HEK293 (cell line): ENCODE data around the gene COL5A1.

Experiments used
- CTCF ChIA-PET: fragments of 350-600 bp; formaldehyde crosslinking; extraction: SDS; loops from one replicate; lab custom pipeline; 2021; ENCODE audit warnings: antibody characterized with exemption; lab: Yijun Ruan, JAX
- POLR2A ChIA-PET: fragments of 300-600 bp; formaldehyde crosslinking; extraction: SDS; loops from one replicate; lab custom pipeline; 2020; ENCODE audit warnings: antibody characterized with exemption, inconsistent platforms; lab: Yijun Ruan, JAX
- H3K27ac ChIP-seq: fragments of 200-500 bp; sonication (Bioruptor generic); 2 replicates; pipeline ENCODE4 v1.5.1; 2014; ENCODE audit warnings: low read depth, low read length, control low read depth, inconsistent platforms; ENCODE audit errors: extremely low read depth
- H3K36me3 ChIP-seq, 2 experiments: fragments of 200-500 bp in 1 of 2; sonication (Bioruptor generic) in 1 of 2; 1 replicate in 1 of 2; 2 replicates in 1 of 2; pipeline ENCODE4 v1.5.1; 2014 to 2017; ENCODE audit warnings: inconsistent platforms in 2 of 2, low read length in 2 of 2; ENCODE audit not compliant: control insufficient read depth in 2 of 2, insufficient read depth in 1 of 2
- H3K4me1 ChIP-seq: fragments of 200-500 bp; sonication (Bioruptor generic); 2 replicates; pipeline ENCODE4 v1.5.1; 2014; ENCODE audit warnings: mild to moderate bottlenecking, low read length, inconsistent platforms; ENCODE audit not compliant: control insufficient read depth, insufficient read depth
- H3K4me3 ChIP-seq: 2 replicates; pipeline ENCODE4 v1.5.1; 2011; ENCODE audit warnings: low read depth, mild to moderate bottlenecking, control low read depth, low read length, moderate library complexity
- H3K9me3 ChIP-seq: fragments of 200-500 bp; sonication (Bioruptor generic); 2 replicates; pipeline ENCODE4 v1.5.1; 2014; ENCODE audit warnings: low read depth, low read length, inconsistent platforms; ENCODE audit not compliant: control insufficient read depth, insufficient read depth
- KLF1 ChIP-seq: fragments of 450-650 bp; formaldehyde crosslinking; IDR thresholded peaks from 2 replicates; pipeline ENCODE4 v1.5.1; 2016; ENCODE audit warnings: missing biosample characterization, missing genetic modification characterization
- MYNN ChIP-seq: fragments of 450-650 bp; formaldehyde crosslinking; IDR thresholded peaks from 2 replicates; pipeline ENCODE4 v1.5.1; 2016; ENCODE audit warnings: missing biosample characterization, missing genetic modification characterization, borderline replicate concordance
- RBAK ChIP-seq: fragments of 450-650 bp; formaldehyde crosslinking; IDR thresholded peaks from 2 replicates; pipeline ENCODE4 v1.5.1; 2016; ENCODE audit warnings: missing biosample characterization, missing genetic modification characterization
- REPIN1 ChIP-seq: fragments of 450-650 bp; formaldehyde crosslinking; IDR thresholded peaks from 2 replicates; pipeline ENCODE4 v1.5.1; 2017; ENCODE audit warnings: missing biosample characterization, missing genetic modification characterization, low read depth
- TCF7L2 ChIP-seq: IDR thresholded peaks from 2 replicates; pipeline ENCODE4 v1.6.1; 2011; ENCODE audit warnings: low read depth, mild to moderate bottlenecking, inconsistent platforms, low read length, moderate library complexity, borderline replicate concordance
- ZBTB48 ChIP-seq: fragments of 450-650 bp; formaldehyde crosslinking; IDR thresholded peaks from 2 replicates; pipeline ENCODE4 v1.5.1; 2016; ENCODE audit warnings: missing biosample characterization, missing genetic modification characterization
- ZBTB8A ChIP-seq: fragments of 450-650 bp; formaldehyde crosslinking; IDR thresholded peaks from 2 replicates; pipeline ENCODE4 v1.5.1; 2016; ENCODE audit warnings: missing biosample characterization, missing genetic modification characterization
- ZFP69B ChIP-seq: fragments of 450-650 bp; formaldehyde crosslinking; IDR thresholded peaks from 2 replicates; pipeline ENCODE4 v1.5.1; 2016; ENCODE audit warnings: missing biosample characterization, missing genetic modification characterization
- ZNF138 ChIP-seq: fragments of 450-650 bp; formaldehyde crosslinking; IDR thresholded peaks from 2 replicates; pipeline ENCODE4 v1.5.1; 2016; ENCODE audit warnings: missing biosample characterization, missing genetic modification characterization, borderline replicate concordance
- ZNF350 ChIP-seq: fragments of 450-650 bp; formaldehyde crosslinking; IDR thresholded peaks from 2 replicates; pipeline ENCODE4 v1.5.0; 2017; ENCODE audit warnings: missing biosample characterization, mild to moderate bottlenecking, missing genetic modification characterization
- ZNF391 ChIP-seq: fragments of 450-650 bp; formaldehyde crosslinking; IDR thresholded peaks from 2 replicates; pipeline ENCODE4 v1.5.1; 2016; ENCODE audit warnings: low read depth, missing biosample characterization, missing genetic modification characterization, borderline replicate concordance
- ZNF426 ChIP-seq: fragments of 450-650 bp; formaldehyde crosslinking; IDR thresholded peaks from 2 replicates; pipeline ENCODE4 v1.5.1; 2017; ENCODE audit warnings: missing biosample characterization, missing genetic modification characterization, mild to moderate bottlenecking, inconsistent platforms, moderate library complexity
- ZNF529 ChIP-seq: fragments of 450-650 bp; formaldehyde crosslinking; IDR thresholded peaks from 2 replicates; pipeline ENCODE4 v1.5.1; 2017; ENCODE audit warnings: missing genetic modification characterization, missing biosample characterization; ENCODE audit not compliant: insufficient replicate concordance
- ZNF561 ChIP-seq: fragments of 450-650 bp; IDR thresholded peaks from 2 replicates; pipeline ENCODE4 v1.5.1; 2018; ENCODE audit warnings: missing biosample characterization, missing genetic modification characterization, borderline replicate concordance
- ZNF629 ChIP-seq: fragments of 450-650 bp; formaldehyde crosslinking; IDR thresholded peaks from 2 replicates; pipeline ENCODE4 v1.5.1; 2017; ENCODE audit warnings: missing biosample characterization, missing genetic modification characterization
- ZNF747 ChIP-seq: fragments of 450-650 bp; formaldehyde crosslinking; IDR thresholded peaks from 2 replicates; pipeline ENCODE4 v1.5.1; 2016; ENCODE audit warnings: missing biosample characterization, missing genetic modification characterization
- TF ChIP-seq, protein P1 (sequence below): fragments of 450-650 bp; formaldehyde crosslinking; IDR thresholded peaks from 2 replicates; pipeline ENCODE4 v1.5.1; 2016; ENCODE audit warnings: missing biosample characterization, missing genetic modification characterization

COL5A1 gene

DNA sequence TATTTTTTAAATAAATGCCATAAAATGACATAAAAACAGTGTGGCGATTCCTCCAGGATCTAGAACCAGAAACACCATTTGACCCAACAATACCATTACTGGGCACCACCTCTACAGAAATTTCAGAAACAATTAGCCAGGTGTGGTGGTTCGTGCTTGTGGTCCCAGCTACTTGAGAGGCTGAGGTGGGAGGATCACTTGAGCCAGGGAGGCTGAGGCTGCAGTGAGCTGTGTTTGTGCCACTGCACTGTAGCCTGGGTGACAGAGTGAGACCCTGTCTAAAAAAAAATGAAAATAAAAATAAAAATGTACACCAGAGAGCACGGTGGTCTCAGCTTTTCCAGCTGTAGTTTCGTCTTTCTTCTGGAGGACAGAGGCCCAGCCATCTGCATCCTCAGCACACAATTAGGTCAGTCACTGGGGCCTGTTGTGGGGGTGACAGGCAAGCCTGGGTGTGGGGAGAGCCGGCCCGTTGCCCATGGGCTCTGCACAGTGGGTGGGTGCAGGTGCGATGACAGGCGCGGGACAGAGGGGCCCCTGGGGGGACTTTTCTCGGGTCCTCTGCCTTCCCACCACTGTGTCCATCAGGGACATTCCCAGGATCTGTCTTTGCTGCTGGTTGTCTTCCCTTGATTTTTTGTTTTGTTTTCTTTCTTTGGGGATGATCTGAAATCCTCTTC lies 9.8 kb downstream of the COL5A1 start (continued):
- TF ChIP-seq ZNF747 (tag by site-specific recombination) (no peak), REPIN1 (tag by site-specific recombination) (no peak), RBAK (no peak), ZNF350 (tag by site-specific recombination) (no peak), ZNF391 (tag by site-specific recombination) (no peak), ZFP69B (tag by site-specific recombination) (no peak), ZNF138 (tag by site-specific recombination) (no peak), ZBTB48 (tag by site-specific recombination) (no peak), MYNN (tag by site-specific recombination) (no peak), ZNF426 (tag by site-specific recombination) (no peak)

DNA sequence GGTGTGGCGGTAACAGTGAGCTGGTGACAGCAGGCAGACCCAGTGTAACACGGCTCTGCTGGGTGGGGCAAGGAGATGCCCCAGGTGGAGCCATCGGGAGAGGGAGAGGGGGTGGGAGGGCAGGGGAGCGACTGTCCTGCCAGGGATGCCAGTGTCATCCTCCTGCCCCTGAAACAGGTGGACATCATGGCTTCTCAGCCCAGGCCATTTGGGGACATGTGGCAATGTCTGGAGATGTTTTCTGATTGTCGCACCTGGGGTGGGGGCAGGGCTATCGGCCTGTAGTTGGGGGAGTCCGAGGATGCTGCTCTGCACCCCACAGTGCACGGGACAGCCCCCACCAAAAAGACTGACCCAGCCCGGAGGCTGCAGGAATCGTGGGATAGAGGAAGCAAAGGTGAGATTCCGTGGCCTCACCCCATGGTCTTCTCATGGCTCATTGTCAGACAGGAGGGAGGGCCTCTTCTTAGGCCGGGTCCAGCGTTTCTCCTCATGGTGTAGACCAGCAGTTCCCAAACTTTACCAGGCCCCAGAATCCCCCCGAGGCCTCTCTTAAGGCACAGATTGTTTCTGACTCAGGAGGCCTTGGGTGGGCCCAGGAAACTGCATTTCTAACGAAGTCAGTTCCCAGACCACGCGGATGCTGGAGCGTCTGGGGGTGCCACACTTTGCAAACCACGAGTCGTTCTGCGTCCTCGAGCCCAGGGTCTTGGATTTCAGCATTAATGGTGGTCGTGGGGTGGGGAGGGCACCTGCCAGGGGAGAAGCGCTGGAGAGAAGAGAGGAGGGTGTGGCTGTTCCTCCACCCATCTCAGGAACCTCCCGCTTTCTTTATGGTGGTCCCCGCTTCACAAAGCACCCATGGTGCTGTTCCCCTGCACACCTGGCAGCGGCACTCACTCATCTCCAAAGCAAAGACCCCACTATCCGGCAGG lies 11.0 kb downstream of the COL5A1 start:
- ChIA-PET POLR2A (no interaction called here), CTCF (interaction anchor here (0.6 to 1.3 kb wide), 2 partner anchors 72 to 203 kb away, joined by 3 read pairs; no protein-coding TSS in a partner anchor)
- Histone ChIP-seq H3K36me3 (no peaks in the 10 kb centered on the region), H3K4me1 (no peaks in the 10 kb centered on the region), H3K27ac (no peak overlapping the region), H3K4me3 (no peak overlapping the region)
- TF ChIP-seq, protein P1, sequence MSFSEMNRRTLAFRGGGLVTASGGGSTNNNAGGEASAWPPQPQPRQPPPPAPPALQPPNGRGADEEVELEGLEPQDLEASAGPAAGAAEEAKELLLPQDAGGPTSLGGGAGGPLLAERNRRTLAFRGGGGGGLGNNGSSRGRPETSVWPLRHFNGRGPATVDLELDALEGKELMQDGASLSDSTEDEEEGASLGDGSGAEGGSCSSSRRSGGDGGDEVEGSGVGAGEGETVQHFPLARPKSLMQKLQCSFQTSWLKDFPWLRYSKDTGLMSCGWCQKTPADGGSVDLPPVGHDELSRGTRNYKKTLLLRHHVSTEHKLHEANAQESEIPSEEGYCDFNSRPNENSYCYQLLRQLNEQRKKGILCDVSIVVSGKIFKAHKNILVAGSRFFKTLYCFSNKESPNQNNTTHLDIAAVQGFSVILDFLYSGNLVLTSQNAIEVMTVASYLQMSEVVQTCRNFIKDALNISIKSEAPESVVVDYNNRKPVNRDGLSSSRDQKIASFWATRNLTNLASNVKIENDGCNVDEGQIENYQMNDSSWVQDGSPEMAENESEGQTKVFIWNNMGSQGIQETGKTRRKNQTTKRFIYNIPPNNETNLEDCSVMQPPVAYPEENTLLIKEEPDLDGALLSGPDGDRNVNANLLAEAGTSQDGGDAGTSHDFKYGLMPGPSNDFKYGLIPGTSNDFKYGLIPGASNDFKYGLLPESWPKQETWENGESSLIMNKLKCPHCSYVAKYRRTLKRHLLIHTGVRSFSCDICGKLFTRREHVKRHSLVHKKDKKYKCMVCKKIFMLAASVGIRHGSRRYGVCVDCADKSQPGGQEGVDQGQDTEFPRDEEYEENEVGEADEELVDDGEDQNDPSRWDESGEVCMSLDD (tag by site-specific recombination): no peak
- 0 out of 2 replicates have a peak, but pooled peaks have one; percentile 34 for TF ChIP-seq KLF1 (tag by site-specific recombination)
- TF ChIP-seq, all 188 proteins: peak for 1
- no peaks in the 10 kb centered on the region for H3K9me3 ChIP-seq

DNA sequence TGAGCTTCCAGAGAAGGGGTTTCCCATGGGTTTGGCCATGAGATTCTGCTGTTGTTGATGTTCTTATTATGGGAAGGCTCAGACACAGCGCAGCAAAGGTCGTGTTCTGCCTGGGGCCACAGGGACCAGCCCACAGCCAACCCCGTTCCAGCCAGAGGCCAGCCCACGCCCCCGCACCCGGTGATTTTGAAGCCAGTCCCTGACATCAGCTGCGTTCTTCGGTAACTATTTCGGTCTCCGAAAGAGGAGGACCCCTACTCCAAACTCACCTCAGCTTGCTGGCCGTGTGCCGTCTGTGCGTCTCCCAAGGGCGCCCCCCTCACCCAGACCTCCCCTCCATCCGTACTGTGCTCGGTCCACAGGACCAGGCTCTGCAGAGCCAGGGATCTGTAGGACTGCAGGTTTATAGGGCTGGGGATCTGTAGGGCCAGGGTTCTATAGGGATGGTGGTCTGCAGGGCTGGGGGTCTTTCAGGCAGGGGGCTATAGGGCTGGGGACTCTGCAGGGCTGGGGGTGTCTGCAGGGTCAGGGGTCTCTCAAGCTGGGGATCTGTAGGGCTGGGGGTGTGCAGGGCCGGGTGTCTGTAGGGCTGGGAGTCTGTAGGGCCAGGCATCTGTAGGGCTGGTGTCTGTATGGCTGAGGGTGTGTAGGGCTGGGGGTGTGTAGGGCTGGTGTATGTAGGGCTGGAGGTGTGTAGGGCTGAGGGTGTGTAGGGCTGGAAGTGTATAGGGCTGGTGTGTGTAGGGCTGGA lies 11.8 kb downstream of the COL5A1 start:
- ChIA-PET POLR2A (no interaction called here), CTCF (interaction anchor here (0.6 to 0.7 kb wide), 2 partner anchors 42 to 78 kb away, joined by 3 to 4 read pairs; no protein-coding TSS in a partner anchor)
- Histone ChIP-seq H3K36me3 (no peaks in the 10 kb centered on the region), H3K4me3 (no peak overlapping the region), H3K27ac (no peak overlapping the region), H3K9me3 (no peaks in the 10 kb centered on the region), H3K4me1 (no peaks in the 10 kb centered on the region)
- TF ChIP-seq ZNF529 (tag by site-specific recombination) (no peak), ZNF561 (no peak), TCF7L2 (no peak), ZBTB8A (tag by site-specific recombination) (peak; percentile 44), ZNF629 (tag by site-specific recombination) (no peak)
